Liver (tissue), 2 donors: ENCODE measurements around the gene PHKB.

Experiments
- JUND ChIP-seq, 2 donors: IDR thresholded peaks; 2 replicates each; pipeline ENCODE4 v1.6.1; 2016; ENCODE audit warnings: antibody characterized with exemption in 2 of 2
- TF ChIP-seq, protein P1 (sequence below): IDR thresholded peaks from 2 replicates; pipeline ENCODE4 v1.6.1; 2016; ENCODE audit warnings: antibody characterized with exemption
- TF ChIP-seq, protein P2 (sequence below): IDR thresholded peaks from 2 replicates; pipeline ENCODE4 v1.6.1; 2016; ENCODE audit warnings: antibody characterized with exemption, mild to moderate bottlenecking
- donor health status: healthy.

DNA sequence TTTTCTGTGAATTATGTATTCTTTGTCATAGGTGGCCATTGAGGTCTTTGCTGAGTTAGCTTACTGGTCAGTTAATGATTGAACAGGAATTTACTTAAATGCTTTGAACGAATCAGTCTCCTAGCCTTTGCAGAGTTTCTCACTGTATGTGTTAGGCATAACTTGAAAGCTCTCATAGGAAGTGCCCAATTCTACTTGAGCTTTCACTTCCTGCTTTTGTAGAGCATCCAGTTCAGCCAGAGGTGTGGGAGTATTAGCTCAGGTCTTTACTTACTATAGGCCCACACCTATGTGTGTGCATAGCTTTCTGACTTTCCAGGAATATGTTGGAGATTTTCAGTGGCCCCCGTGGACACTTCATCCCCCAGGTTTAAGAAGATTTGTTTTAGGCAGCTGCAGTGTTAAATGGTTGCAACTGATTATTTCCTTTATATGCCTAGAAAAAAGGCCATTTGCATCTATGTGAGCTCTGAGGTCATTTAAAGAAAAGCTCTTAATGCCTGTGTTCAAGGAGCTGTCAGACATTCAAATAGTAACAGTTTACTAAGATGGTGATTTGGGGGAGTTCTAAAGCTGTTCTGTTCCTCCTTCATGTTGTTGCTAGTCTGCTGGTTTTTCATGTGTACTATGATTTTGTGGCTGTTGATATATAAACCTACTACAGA is 62.3 kb downstream of the PHKB start:
- TF ChIP-seq JUND (IDR thresholded peaks at IDR 0.05): no peak
- TF ChIP-seq, protein P1, sequence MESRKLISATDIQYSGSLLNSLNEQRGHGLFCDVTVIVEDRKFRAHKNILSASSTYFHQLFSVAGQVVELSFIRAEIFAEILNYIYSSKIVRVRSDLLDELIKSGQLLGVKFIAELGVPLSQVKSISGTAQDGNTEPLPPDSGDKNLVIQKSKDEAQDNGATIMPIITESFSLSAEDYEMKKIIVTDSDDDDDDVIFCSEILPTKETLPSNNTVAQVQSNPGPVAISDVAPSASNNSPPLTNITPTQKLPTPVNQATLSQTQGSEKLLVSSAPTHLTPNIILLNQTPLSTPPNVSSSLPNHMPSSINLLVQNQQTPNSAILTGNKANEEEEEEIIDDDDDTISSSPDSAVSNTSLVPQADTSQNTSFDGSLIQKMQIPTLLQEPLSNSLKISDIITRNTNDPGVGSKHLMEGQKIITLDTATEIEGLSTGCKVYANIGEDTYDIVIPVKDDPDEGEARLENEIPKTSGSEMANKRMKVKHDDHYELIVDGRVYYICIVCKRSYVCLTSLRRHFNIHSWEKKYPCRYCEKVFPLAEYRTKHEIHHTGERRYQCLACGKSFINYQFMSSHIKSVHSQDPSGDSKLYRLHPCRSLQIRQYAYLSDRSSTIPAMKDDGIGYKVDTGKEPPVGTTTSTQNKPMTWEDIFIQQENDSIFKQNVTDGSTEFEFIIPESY: no peak
- TF ChIP-seq, protein P2, sequence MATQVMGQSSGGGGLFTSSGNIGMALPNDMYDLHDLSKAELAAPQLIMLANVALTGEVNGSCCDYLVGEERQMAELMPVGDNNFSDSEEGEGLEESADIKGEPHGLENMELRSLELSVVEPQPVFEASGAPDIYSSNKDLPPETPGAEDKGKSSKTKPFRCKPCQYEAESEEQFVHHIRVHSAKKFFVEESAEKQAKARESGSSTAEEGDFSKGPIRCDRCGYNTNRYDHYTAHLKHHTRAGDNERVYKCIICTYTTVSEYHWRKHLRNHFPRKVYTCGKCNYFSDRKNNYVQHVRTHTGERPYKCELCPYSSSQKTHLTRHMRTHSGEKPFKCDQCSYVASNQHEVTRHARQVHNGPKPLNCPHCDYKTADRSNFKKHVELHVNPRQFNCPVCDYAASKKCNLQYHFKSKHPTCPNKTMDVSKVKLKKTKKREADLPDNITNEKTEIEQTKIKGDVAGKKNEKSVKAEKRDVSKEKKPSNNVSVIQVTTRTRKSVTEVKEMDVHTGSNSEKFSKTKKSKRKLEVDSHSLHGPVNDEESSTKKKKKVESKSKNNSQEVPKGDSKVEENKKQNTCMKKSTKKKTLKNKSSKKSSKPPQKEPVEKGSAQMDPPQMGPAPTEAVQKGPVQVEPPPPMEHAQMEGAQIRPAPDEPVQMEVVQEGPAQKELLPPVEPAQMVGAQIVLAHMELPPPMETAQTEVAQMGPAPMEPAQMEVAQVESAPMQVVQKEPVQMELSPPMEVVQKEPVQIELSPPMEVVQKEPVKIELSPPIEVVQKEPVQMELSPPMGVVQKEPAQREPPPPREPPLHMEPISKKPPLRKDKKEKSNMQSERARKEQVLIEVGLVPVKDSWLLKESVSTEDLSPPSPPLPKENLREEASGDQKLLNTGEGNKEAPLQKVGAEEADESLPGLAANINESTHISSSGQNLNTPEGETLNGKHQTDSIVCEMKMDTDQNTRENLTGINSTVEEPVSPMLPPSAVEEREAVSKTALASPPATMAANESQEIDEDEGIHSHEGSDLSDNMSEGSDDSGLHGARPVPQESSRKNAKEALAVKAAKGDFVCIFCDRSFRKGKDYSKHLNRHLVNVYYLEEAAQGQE: no peak
